Thoracic aorta (tissue), 2 donors: ENCODE results near the gene FARS2. TPM values are rescaled to one million over a fixed set of nuclear protein-coding genes. Genes with fewer than 3 reads are reported as not detected.

Source experiments
- ATAC-seq: fragments of 150-250 bp; one replicate; pipeline ENCODE4 v1.8.0; 2017; ENCODE audit warnings: low read depth; ENCODE audit not compliant: insufficient number of reproducible peaks, low FRiP score
- DNase-seq: peaks from one replicate; pipeline ENCODE4 v3.0.0-alpha.2; 2020; ENCODE audit warnings: low spot score
- H3K27ac ChIP-seq, 2 donors: fragments of 200-600 bp; sonication (generic); 1 replicate in 1 of 2; 2 replicates in 1 of 2; pipeline ENCODE4 v1.5.1; 2016; ENCODE audit warnings: mild to moderate bottlenecking in 2 of 2, moderate library complexity in 2 of 2
- H3K27me3 ChIP-seq: fragments of 200-600 bp; sonication (generic); replicated peaks from 2 replicates; pipeline ENCODE4 v1.6.0; 2016; ENCODE audit warnings: mild to moderate bottlenecking; ENCODE audit not compliant: insufficient read depth
- H3K36me3 ChIP-seq: fragments of 200-600 bp; sonication (generic); one replicate; pipeline ENCODE4 v1.5.1; 2016
- H3K4me1 ChIP-seq, 2 donors: fragments of 200-600 bp; sonication (generic); 1 replicate in 1 of 2; 2 replicates in 1 of 2; pipeline versions ENCODE4 v1.5.1 to v1.6.0; 2016; ENCODE audit warnings: low read depth in 2 of 2, mild to moderate bottlenecking in 1 of 2; ENCODE audit not compliant: control insufficient read depth in 1 of 2
- H3K4me3 ChIP-seq: fragments of 200-600 bp; sonication (generic); 2 replicates; pipeline ENCODE4 v1.5.1; 2016; ENCODE audit warnings: mild to moderate bottlenecking
- H3K9me3 ChIP-seq: fragments of 200-600 bp; sonication (generic); 2 replicates; pipeline ENCODE4 v1.5.1; 2016
- total RNA-seq, 2 donors: library from RNA; depleted of rRNA; stranded (reverse); fragments of >200 nt; gene quantifications; one replicate each; pipeline versions ENCODE4 v1.1.0 to v1.2.3, GENCODE V29; 2016
- TF ChIP-seq, protein P1 (sequence below): fragments of 200-600 bp; sonication (generic); IDR thresholded peaks from one replicate; pipeline ENCODE4 v1.5.1; 2019; ENCODE audit warnings: antibody characterized with exemption

Gene FARS2
- total RNA-seq, 2 donors from 2014 or later: 10.4 to 11.6 TPM

- H3K4me1 ChIP-seq: no peaks in the 10 kb centered on the region
- H3K27me3 ChIP-seq: no peaks in the 10 kb centered on the region
- ATAC-seq (no peak), DNase-seq (no peak)
- TF ChIP-seq, protein P1, sequence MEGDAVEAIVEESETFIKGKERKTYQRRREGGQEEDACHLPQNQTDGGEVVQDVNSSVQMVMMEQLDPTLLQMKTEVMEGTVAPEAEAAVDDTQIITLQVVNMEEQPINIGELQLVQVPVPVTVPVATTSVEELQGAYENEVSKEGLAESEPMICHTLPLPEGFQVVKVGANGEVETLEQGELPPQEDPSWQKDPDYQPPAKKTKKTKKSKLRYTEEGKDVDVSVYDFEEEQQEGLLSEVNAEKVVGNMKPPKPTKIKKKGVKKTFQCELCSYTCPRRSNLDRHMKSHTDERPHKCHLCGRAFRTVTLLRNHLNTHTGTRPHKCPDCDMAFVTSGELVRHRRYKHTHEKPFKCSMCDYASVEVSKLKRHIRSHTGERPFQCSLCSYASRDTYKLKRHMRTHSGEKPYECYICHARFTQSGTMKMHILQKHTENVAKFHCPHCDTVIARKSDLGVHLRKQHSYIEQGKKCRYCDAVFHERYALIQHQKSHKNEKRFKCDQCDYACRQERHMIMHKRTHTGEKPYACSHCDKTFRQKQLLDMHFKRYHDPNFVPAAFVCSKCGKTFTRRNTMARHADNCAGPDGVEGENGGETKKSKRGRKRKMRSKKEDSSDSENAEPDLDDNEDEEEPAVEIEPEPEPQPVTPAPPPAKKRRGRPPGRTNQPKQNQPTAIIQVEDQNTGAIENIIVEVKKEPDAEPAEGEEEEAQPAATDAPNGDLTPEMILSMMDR: no peak
- peaks cover 13% of the 10 kb centered on the region for H3K9me3 ChIP-seq
- no peaks in the 10 kb centered on the region for H3K36me3 ChIP-seq
- no peak overlapping the region for H3K4me3 ChIP-seq
- no peak overlapping the region for H3K27ac ChIP-seq
These were observed 491.9 kb downstream of the FARS2 start for GRCh38 chr6:5753209-5753608.

GRCh38 chr6:5754904-5755303, 493.6 kb downstream of the FARS2 start:
- TF ChIP-seq, protein P1: no peak
- no peak for ATAC-seq
- Histone ChIP-seq H3K4me3 (no peak overlapping the region), H3K27me3 (no peaks in the 10 kb centered on the region), H3K36me3 (no peaks in the 10 kb centered on the region), H3K27ac (no peak overlapping the region), H3K4me1 (no peaks in the 10 kb centered on the region), H3K9me3 (peaks cover 13% of the 10 kb centered on the region)
- no peak for DNase-seq

DNA sequence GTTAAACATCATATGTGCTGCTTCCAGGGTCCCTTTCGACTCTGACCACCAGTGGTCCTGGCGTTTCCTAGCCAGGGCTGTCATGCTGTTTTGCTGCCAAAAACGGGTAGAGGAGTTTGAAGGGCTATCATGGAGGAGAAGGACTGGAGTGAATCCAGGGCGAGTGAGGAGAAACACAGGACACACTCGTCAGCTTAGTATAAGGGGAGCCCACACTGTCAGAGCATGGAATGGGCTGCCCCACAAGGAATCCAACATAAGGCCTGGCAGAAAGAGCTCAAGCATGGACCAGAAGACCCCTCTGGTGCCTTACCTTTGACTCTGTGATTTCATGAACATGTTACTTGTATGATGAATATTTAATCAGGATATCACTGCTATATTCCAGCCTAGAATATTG, 498.3 kb downstream of the FARS2 start:
- peaks cover 7% of the 10 kb centered on the region for H3K9me3 ChIP-seq
- no peaks in the 10 kb centered on the region for H3K36me3 ChIP-seq
- TF ChIP-seq, protein P1: no peak
- no peak overlapping the region for H3K4me3 ChIP-seq
- no peak overlapping the region for H3K27ac ChIP-seq
- no peak for DNase-seq
- peaks cover 29 to 39% of the 10 kb centered on the region in 2 donors for H3K4me1 ChIP-seq
- no peaks in the 10 kb centered on the region for H3K27me3 ChIP-seq
- no peak for ATAC-seq

GRCh38 chr6:5761370-5761769, 500.1 kb downstream of the FARS2 start:
- Histone ChIP-seq H3K4me3 (no peak overlapping the region), H3K27me3 (no peaks in the 10 kb centered on the region), H3K36me3 (no peaks in the 10 kb centered on the region), H3K27ac (no peak overlapping the region), H3K4me1 (peaks cover 32 to 54% of the 10 kb centered on the region in 2 donors), H3K9me3 (no peaks in the 10 kb centered on the region)
- ATAC-seq: peak; percentile 50
- peak; percentile 32 for DNase-seq
- TF ChIP-seq, protein P1: no peak

DNA sequence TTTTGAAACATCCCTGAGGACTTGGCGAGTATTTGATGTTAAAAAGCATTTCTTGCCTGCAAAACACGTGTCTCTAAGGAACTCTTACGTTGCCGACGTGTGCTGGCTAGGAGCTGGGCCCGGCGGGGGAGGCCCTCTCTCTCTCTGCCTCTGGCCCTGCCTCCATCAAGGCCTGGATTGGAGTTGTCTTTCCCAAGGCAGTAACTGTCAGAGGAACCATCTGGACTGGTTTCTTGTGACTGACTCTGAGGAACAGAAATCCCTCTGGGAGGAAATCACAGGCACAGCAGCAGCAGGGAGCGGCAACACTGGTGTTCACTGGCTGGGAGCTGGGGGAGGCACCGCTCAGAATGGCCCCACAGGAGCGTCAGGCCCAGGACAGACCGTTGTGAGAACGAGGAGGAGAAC, 501.3 kb downstream of the FARS2 start:
- Histone ChIP-seq H3K27ac (peak overlapping the region; percentile 50 to 76), H3K36me3 (no peaks in the 10 kb centered on the region), H3K4me3 (no peak overlapping the region), H3K4me1 (peaks cover 32 to 54% of the 10 kb centered on the region in 2 donors), H3K27me3 (no peaks in the 10 kb centered on the region), H3K9me3 (no peaks in the 10 kb centered on the region)
- no peak for ATAC-seq
- TF ChIP-seq, protein P1: no peak
- no peak for DNase-seq
